ENCODE data around the gene RASSF3.
"Not testable (repeated sequence)": the region's sequence is repeated elsewhere in the genome, so short reads cannot be mapped to it uniquely, and the experiment has no call there.

The RASSF3 gene

DNA sequence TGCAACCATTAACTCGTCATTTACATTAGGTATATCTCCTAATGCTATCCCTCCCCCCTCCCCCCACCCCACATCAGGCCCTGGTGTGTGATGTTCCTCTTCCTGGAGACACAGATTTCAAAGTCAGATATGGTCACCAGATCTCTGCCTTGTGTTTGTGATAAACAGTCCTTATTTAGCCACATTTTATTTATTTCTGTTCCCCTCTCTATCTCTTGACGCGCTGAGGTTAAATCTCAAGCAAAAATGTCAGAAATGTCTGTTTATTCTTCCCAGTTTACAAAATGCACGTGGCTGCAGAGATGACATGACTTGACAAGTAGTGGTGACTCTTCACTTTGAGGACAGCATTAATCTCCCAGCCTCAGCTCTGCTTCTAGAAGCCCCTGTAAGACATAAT, 11.5 kb upstream of the RASSF3 start:
- no peak for DNase-seq

- DNase-seq = no peak
These were observed 10.1 kb upstream of the RASSF3 start for GRCh38 chr12:64600164-64600561.

- DNase-seq = no peak
These were observed 7.0 kb upstream of the RASSF3 start for GRCh38 chr12:64603183-64603841.

- DNase-seq = peak; percentile 90
These were observed 1.3 kb upstream of the RASSF3 start for GRCh38 chr12:64608901-64609535.

GRCh38 chr12:64609536-64610078, 688 bp upstream of the RASSF3 start:
- DNase-seq = peak; percentile 72

DNA sequence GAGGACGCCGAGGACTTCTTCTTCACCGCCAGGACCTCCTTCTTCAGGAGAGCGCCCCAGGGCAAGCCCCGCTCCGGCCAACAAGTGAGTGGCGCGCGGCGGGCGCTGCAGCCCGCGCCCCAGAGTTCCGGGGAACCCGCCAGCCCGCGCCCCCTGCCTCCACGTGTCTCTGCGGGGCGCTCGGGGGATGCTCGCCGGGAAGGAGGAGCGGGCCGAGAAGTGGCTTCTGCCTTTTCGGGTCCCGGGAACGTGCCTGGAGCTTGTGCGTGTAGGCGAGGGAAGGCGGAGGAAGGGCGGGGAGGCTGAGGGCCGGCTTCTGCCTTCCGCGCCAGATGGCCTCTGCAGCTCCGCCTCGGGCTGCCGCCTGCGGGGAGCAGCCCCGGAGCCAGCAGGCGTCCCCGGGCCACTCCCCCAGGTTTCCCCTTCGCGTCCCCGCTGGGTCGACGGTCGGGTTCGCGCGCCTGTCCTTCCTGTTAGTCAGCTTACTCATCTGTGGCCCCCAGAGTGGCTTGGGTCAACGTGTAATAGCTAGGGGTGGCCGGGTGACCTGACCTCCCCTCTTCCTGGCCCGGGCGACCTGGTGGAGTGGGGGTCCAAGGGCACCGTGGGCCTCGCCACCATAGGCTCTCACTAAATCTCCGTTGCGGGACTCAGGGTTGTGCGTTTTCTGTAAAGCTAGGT, 505 bp downstream of the RASSF3 start:
- peak; percentile 88 for DNase-seq

DNA sequence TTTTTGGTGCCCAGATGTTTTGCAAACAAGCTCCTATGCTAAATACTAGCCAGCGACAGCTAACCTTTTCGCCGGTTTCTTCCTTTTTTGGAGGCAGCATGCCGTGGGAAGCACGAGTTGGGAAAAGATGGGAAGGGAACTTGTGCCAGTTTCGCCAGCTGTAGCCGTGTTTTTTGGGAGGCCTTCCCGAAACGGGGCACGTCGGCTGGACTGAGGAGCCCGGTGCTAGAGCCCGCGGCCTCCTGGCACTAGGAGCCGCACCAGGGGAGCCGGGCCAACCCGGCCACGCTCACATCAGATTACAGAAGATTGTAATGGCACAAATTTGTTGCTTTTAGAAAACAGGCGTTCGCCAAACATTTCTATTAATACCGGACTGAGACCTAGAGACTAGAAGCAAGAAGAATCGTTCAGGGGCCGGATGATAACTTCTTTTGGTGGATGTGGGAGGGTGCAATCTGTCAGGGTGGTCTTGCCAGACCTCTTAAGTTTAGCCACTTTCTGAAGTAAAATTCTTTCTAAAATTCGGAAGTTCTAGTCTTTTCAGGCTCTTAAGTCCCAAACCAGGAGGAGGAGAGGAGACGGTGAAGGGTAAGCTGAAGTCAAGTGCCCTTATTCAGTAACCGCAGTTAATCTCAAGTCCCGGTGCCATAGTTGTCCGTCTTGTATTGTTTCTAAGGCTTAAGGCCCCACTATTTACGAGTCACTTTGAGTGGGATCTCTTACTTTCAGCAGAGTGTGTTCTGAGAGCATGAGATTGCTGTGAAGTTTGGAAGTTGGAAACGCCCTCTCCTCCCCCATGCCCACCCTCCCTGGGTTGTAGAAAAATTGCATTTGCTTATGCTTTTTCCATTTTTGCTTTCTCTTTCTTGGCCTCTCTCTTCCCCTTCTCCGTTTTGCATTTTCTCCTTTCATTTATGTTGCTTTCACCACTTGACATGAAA, 1.3 kb downstream of the RASSF3 start:
- peak; percentile 69 for DNase-seq

- DNase-seq = no peak
These were observed 2.5 kb downstream of the RASSF3 start for GRCh38 chr12:64612843-64613242.

- DNase-seq = not testable (repeated sequence)
These were observed 3.6 kb downstream of the RASSF3 start for GRCh38 chr12:64613775-64614398.

GRCh38 chr12:64616201-64616600, 5.9 kb downstream of the RASSF3 start:
- no peak for DNase-seq

DNA sequence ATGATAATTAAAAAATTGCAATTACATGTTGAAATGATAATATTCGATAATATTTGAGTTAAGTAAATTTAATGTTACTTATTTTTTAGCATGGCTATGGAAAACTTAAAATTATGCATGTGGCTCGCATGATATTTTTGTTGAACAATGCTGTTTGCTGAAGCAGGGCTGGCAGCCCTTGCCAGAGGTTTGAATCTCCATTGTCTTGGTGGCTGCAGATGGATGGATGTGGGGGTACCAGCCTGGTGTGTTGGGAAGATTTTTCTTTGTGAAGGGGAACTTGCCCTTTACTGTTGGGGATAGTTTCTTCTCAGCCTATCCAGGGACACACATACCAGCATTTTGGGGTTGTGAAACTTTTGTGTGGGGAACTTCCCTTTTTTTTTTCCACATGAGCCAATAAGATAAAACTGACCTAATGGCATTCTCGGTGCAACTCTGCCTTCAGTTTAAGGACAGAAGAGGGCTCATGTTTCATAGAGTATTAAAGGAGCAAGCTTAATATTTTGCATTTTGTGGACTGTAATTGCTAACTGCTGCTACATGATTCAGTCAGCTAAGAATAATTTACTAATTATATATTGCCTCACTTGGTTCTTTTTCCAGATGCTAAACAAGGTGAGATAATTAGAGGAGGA, 8.8 kb downstream of the RASSF3 start:
- no peak for DNase-seq

DNA sequence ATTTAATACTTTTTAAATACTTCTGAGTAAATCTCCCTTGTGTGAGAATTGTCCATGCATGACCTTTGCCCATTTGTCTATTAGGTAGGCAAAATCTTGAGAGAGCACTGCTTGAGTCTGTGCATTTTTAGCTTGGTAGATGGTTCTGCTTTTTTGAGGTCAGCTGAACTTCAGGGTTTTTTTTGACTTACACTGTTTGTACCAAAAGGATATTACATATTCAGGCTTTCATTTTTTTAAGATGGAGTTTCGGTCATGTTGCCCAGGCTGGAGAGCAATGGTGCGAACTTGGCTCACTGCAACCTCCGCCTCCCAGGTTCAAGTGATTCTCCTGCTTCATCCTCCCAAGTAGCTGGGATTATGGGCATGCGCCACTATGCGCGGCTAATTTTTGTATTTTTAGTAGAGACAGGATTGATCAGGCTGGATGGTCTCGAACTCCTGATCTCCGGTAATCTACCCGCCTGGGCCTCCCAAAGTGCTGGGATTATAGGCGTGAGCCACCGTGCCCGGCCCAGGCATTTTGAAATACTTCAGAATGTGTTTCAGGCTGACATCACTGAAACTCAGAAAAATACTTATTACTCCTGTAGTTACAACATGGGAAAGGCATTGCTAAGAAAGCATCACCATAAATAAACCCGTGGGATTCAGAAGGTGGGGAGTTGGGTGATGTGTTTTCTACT, 11.1 kb downstream of the RASSF3 start:
- DNase-seq = no peak

DNA sequence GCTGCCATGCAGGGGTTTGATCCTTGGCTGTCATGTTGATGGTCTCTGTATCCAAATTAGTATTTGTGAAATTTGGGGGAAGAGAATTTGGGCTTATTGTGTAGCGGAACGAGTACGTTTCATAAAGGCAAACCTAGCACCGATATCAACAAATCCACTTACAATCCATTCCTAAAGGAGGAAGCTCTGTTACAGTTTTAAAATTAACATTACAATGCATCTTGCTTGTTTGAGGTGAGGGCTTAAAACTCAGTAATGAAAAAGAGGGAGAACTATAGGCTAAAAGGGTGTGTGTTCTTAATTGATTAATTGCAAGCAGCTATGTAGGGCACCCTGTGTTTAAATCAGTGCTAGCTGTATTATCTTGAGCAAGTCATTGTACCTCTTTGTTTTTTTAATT, 13.7 kb downstream of the RASSF3 start:
- no peak for DNase-seq

- peak; percentile 73 for DNase-seq
These were observed 15.2 kb downstream of the RASSF3 start for GRCh38 chr12:64625243-64626077.

DNA sequence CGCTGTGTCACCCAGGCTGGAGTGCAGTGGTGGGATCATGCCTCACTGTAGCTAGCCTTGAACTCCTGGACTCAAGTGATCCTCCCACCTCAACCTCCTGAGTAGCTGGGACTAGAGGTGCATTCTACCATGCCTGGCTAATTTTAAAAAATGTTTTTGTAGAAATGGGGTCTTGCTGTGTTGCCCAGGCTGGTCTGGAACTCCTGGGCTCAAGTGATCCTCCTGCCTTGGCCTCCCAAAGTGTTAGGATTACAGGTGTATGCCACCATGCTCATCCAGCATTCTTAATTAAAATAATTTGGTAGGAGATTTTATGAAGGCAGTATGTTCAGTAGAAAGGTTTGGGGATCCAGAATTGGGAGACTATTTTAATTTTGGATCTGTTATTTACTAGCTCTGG, 16.3 kb downstream of the RASSF3 start:
- DNase-seq = not testable (repeated sequence)

DNA sequence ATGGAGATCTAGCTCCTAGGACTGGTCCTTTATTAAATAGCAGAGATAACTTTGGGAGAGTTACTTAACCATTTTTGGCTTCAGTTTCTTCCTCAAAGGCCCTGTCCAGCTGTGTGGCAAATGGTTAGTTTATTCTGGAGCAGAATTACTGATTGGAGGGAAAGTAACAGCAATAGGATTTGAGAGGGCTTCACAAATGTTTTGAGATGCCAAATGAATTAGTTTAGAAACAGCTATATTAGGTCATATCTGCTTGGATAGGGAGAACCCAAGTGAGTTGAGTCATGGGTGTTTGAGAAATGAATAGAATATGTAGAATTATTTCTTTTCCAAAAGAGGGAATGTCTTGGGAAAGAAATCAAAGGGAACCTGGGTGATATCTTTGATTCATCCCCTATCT, 17.5 kb downstream of the RASSF3 start:
- DNase-seq = no peak

DNA sequence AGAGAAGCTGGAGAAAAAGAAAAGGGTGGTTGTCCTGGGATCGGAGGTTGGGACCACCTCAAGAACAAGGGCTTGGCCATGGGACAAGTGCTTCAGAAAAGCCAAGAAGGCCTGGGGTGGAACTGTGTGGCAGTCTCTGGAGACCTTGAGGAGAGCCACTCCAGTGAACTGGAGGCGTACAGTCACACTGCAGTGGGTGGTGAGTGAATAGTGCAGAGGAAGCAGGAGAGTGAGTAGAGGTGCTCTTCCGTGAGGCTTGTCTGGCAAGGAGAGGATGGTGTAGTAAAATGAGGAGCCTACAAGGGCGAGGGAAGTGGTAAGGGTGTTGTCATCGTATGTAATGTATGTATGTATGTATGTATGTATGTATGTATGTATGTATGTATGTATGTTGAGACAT, 20.9 kb downstream of the RASSF3 start:
- no peak for DNase-seq

DNA sequence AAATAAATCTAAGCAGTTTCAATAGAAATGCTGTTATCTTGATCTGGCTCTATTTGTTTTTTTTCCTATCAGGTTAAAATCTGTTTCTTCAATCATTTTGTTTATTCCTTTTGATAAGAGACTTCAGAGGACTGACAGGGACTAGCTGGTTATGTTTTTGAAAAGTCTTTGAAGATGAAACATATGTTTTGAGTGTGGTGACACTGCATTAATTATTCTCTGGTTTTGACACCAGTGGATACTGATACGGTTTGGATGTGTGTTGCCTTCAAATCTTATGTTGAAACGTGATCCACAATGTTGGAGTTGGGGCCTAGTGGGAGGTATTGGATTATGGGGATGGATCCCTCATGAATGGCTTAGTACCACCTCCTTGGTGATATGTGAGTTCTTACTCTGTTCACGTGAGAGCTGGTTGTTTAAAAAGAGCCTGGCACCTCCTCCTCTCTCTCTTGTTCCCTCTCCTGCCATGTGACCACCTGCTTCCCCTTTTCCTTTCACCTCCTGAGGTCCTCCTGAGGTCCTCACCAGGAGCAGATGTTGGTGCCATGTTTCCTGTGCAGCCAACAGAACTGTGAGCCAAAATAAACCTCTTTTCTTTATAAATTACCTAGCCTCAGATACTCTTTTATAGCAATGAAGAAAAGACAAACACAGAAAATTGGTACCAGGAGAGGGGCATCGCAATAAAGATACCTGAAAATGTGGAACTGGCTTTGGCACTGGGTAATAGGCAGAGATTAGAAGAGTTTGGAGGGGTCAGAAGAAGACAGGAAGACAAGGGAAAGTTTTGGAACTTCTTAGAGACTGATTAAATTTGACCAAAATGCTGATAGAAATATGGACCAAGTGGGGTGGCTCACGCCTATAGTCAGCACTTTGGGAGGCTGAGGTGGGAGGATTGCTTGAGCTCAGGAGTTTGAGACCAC, 23.0 kb downstream of the RASSF3 start:
- DNase-seq = no peak

DNA sequence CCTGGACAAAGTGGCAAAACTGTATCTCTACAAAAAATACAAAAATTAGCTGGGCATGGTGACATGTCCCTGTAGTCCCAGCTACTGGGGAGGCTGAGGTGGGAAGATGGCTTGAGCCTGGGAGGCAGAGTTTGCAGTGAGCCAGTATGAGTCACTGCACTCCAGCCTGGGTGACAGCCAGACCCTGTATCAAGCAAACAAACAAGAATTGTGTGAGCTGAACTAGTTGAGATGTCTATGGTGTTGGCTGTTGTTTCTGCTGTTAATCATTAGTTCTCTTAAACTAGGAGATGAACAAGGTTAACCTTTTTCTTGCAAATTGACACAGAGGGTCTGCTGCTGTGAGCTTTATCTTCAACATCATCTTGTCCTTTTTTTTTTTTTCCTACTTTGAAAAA, 23.6 kb downstream of the RASSF3 start:
- peak; percentile 93 for DNase-seq
